GM10248 (cell line): ENCODE measurements around the gene SAFB2.

ENCODE experiments used
- CTCF ChIA-PET: fragments of 300-600 bp; sonication (Branson Sonifier 250); formaldehyde crosslinking; extraction: SDS; loops from one replicate; lab custom pipeline; 2021; ENCODE audit warnings: antibody characterized with exemption; lab: Yijun Ruan, JAX
- POLR2A ChIA-PET: fragments of 350-650 bp; sonication (Branson Sonifier 250); formaldehyde crosslinking; extraction: SDS; loops from one replicate; lab custom pipeline; 2020; ENCODE audit warnings: antibody characterized with exemption; lab: Yijun Ruan, JAX
- DNase-seq: peaks from one replicate; pipeline ENCODE4 v3.0.0; 2012; ENCODE audit errors: extremely low spot score
- TF ChIP-seq, protein P1 (sequence below): IDR thresholded peaks from 2 replicates; pipeline ENCODE4 v1.5.1; 2012; ENCODE audit warnings: mild to moderate bottlenecking, low read depth; ENCODE audit errors: extremely low read depth, missing control alignments, control extremely low read depth

Gene SAFB2

DNA sequence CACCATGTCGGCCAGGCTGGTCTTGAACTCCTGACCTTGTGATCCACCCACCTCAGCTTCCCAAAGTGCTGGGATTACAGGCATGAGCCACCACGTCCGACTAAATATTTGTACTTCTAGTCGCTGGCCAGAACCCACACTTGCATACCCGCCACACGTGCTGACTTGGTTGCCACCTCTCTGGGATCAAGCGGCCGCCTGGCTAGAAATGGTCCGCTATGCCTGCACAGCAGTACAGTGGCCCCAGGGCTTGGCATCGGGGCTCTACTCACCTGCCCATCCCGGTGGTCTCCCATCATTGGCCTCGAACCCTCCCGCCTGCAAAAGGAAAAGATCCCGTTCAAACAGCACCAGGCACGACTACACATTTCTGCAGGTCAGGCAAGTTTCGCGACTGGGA lies 31.1 kb downstream of the SAFB2 start:
- no peak for DNase-seq
- ChIA-PET POLR2A (no interaction called here), CTCF (no interaction called here)
- TF ChIP-seq, protein P1, sequence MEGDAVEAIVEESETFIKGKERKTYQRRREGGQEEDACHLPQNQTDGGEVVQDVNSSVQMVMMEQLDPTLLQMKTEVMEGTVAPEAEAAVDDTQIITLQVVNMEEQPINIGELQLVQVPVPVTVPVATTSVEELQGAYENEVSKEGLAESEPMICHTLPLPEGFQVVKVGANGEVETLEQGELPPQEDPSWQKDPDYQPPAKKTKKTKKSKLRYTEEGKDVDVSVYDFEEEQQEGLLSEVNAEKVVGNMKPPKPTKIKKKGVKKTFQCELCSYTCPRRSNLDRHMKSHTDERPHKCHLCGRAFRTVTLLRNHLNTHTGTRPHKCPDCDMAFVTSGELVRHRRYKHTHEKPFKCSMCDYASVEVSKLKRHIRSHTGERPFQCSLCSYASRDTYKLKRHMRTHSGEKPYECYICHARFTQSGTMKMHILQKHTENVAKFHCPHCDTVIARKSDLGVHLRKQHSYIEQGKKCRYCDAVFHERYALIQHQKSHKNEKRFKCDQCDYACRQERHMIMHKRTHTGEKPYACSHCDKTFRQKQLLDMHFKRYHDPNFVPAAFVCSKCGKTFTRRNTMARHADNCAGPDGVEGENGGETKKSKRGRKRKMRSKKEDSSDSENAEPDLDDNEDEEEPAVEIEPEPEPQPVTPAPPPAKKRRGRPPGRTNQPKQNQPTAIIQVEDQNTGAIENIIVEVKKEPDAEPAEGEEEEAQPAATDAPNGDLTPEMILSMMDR: no peak

GRCh38 chr19:5590865-5591154 lies 31.8 kb downstream of the SAFB2 start:
- CTCF ChIA-PET: no interaction called here
- DNase-seq: no peak
- TF ChIP-seq, protein P1: no peak
- POLR2A ChIA-PET: no interaction called here

DNA sequence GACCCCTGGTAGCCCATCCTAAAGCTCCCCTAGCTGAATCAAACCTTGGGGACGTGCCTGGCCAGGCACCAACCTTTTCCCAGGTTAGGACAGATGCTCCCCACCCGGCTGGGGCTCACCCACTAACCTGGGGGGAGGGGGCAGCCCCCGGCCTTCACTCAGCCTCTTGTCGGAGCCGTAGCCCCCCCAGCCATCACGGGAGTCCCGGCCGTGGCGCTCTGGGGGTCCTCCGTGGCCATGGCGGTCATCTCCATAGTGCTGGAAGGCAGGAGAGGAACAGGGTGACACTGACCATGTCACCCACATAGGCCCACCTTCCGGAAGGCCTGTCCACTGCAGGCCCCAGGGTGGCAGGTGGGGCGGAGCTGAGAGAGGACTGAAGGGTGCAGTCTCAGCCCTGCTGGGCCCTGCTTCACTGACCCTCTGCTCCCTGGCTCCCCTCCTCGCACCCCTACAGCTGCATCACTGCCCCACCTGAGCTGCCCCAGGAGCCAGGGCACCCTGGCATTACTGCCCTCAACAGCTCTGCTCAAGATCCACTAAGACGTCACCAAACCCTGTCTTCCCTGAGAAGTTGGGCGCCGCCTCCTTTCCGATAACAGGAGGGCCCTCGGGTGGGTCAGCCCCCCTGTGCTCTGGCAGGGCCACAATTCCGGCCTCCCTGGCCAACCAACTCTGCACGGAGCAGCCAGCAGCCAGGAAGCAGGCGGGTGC lies 32.3 kb downstream of the SAFB2 start:
- CTCF ChIA-PET: interaction anchor here (1.1 kb wide), 1 partner anchor 10 kb away, joined by 3 read pairs; no protein-coding TSS in a partner anchor
- POLR2A ChIA-PET: no interaction called here
- DNase-seq: no peak
- TF ChIP-seq, protein P1: no peak

- TF ChIP-seq, protein P1: no peak
- DNase-seq: no peak
- POLR2A ChIA-PET: no interaction called here
- CTCF ChIA-PET: interaction anchor here (1.0 to 1.3 kb wide), 3 partner anchors 9 to 12 kb away, joined by 3 to 4 read pairs (median 3); no protein-coding TSS in a partner anchor
Measured at GRCh38 chr19:5588906-5589676, 33.5 kb downstream of the SAFB2 start.

DNA sequence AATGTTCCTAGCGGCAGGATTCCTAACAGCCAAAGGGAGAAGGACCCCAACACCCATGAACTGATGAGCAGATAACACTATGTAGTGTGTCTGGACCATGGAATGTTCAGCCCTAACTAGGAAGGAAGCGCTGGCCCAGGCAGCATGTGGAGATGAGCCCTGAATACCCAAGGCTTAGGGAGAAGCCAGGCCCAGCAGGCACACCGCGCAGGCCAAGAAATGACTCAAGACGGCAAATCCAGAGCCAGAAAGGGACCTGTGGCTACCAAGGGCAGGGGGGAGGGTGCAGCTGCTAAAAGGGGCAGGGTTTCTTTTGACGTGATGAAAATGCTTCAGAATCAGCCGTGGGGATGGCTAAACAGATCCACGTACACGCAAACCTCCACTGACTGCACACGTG lies 34.1 kb downstream of the SAFB2 start:
- DNase-seq: no peak
- TF ChIP-seq, protein P1: no peak
- ChIA-PET POLR2A (no interaction called here), CTCF (interaction anchor here (1.0 to 1.3 kb wide), 2 partner anchors 11 kb away, joined by 3 to 4 read pairs; no protein-coding TSS in a partner anchor)

DNA sequence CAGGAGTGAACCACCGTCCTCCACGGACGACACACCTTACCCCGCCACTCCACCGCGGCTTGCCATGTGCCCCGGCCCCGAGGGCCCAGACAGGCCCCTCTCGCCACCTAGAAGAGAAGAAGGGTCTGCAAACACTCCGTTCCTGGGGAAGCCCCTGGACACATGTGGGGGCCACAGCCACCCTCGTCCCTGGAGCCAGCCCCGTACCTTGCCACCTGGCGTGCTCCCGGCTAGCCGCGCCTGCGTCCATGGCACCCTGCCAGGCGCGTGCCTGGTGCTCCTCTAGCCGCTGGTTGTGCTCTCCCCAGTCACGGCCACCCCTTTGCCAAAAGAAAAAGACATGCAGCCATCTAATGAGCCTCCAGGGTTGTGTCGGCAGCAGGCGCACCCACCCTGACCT lies 34.9 kb downstream of the SAFB2 start:
- POLR2A ChIA-PET: no interaction called here
- CTCF ChIA-PET: no interaction called here
- DNase-seq: no peak
- TF ChIP-seq, protein P1: no peak
